ENCODE data around the gene ZNF581.

DNA sequence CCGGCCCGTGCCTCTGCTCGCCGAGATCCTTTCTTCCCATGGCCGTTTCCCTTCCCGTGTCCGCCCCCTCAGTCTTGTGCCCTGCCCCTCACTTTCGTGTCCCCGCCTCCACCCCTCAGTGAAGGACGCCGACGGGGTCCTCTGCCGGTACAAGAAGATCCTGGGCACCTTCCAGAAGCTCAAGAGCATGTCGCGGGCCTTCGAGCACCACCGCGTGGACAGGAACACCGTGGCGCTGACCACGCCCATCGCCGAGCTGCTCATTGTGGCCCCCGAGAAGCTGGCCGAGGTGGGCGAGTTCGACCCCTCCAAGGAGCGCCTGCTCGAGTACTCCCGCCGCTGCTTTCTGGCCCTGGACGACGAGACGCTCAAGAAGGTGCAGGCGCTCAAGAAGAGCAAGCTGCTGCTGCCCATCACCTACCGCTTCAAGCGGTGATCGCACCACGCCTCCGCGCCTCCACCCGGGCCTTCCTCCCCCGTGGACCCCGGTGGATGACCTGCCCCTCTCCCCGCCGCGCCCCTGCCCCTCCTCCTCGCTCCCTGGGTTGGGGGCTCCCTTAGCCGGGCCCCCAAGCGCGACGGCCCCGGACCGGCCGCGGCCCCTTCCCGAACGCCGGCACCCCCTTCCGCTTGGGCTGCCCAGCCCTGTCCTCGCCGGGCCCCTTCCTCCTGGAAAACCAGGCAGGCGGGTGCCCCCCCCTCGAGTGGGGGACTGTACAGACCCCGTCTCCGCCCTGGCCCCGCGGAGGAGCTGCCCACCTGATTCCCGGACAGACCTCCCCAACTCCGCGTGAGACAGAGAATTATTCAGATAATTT, 9.1 kb downstream of the ZNF581 start:
- TF ChIP-seq, protein P1, sequence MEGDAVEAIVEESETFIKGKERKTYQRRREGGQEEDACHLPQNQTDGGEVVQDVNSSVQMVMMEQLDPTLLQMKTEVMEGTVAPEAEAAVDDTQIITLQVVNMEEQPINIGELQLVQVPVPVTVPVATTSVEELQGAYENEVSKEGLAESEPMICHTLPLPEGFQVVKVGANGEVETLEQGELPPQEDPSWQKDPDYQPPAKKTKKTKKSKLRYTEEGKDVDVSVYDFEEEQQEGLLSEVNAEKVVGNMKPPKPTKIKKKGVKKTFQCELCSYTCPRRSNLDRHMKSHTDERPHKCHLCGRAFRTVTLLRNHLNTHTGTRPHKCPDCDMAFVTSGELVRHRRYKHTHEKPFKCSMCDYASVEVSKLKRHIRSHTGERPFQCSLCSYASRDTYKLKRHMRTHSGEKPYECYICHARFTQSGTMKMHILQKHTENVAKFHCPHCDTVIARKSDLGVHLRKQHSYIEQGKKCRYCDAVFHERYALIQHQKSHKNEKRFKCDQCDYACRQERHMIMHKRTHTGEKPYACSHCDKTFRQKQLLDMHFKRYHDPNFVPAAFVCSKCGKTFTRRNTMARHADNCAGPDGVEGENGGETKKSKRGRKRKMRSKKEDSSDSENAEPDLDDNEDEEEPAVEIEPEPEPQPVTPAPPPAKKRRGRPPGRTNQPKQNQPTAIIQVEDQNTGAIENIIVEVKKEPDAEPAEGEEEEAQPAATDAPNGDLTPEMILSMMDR (IDR thresholded peaks at IDR 0.05): no peak
- TF ChIP-seq POLR2A (IDR thresholded peaks at IDR 0.05): no peak
